ENCODE results near the gene HSD3B1.

The HSD3B1 gene

GRCh38 chr1:119475866-119476439 is 31.1 kb upstream of the HSD3B1 start:
- Histone ChIP-seq H2BK5ac (ENCODE audit: low read length) (no peak overlapping the region), H4K8ac (ENCODE audit: low read depth, low read length) (no peak overlapping the region), H3K4me1 (ENCODE audit: control insufficient read depth in 2 of 2, insufficient read depth in 1 of 2, low read depth in 1 of 2, low read length in 2 of 2) (peaks cover 0 to 3% of the 10 kb centered on the region in 2 donors), H3K4me3 (ENCODE audit: low read length in 2 of 2) (no peak overlapping the region), H3K9me3 (replicated peaks in 1 of 2; ENCODE audit: control insufficient read depth in 2 of 2, insufficient read depth in 1 of 2, low read depth in 1 of 2, low read length in 2 of 2) (no peaks in the 10 kb centered on the region), H3K36me3 (replicated peaks in 1 of 2; ENCODE audit: control insufficient read depth in 2 of 2, insufficient read depth in 2 of 2, low read length in 2 of 2) (no peaks in the 10 kb centered on the region), H3K14ac (ENCODE audit: low read length) (no peak overlapping the region), H2BK15ac (ENCODE audit: low read length) (no peak overlapping the region), H2AFZ (ENCODE audit: low read length) (peak overlapping the region; percentile 42), H2BK120ac (ENCODE audit: low read depth, low read length) (no peak overlapping the region), H3K4me2 (ENCODE audit: insufficient read depth, low read length, poor library complexity, severe bottlenecking) (no peak overlapping the region), H2AK5ac (ENCODE audit: low read depth, low read length) (no peak overlapping the region), H3K27me3 (ENCODE audit: control insufficient read depth in 3 of 3, insufficient read depth in 3 of 3, low read depth in 1 of 3, low read length in 3 of 3) (peaks cover 0 to 10% (median 0%) of the 10 kb centered on the region in 3 experiments), H3K23ac (ENCODE audit: low read depth, low read length, poor library complexity) (no peak overlapping the region), H3K18ac (ENCODE audit: low read length) (no peak overlapping the region), H3K9ac (ENCODE audit: low read depth, low read length, poor library complexity) (no peak overlapping the region), H4K91ac (ENCODE audit: low read depth, low read length, poor library complexity) (no peak overlapping the region), H3K79me1 (ENCODE audit: low read depth, low read length) (no peaks in the 10 kb centered on the region), H3K4ac (ENCODE audit: low read length) (no peak overlapping the region), H2BK12ac (ENCODE audit: low read length) (no peak overlapping the region), H3K27ac (replicated peaks; ENCODE audit: low read length) (no peak overlapping the region)
- DNase-seq (ENCODE audit: low spot score) = peak; percentile 37
- no CpG with 5 or more reads among the region's 9 CpGs for WGBS, 2 donors (ENCODE audit: extremely low coverage in 2 of 2, insufficient read length in 2 of 2, insufficient replicate concordance in 1 of 2)

GRCh38 chr1:119477710-119478109 is 29.3 kb upstream of the HSD3B1 start:
- Histone ChIP-seq H3K14ac (ENCODE audit: low read length) (no peak overlapping the region), H3K27me3 (ENCODE audit: control insufficient read depth in 3 of 3, insufficient read depth in 3 of 3, low read depth in 1 of 3, low read length in 3 of 3) (peaks cover 0 to 3% (median 0%) of the 10 kb centered on the region in 3 experiments), H3K27ac (replicated peaks; ENCODE audit: low read length) (no peak overlapping the region), H3K4me3 (ENCODE audit: low read length in 2 of 2) (no peak overlapping the region), H4K8ac (ENCODE audit: low read depth, low read length) (no peak overlapping the region), H3K4me2 (ENCODE audit: insufficient read depth, low read length, poor library complexity, severe bottlenecking) (no peak overlapping the region), H2BK120ac (ENCODE audit: low read depth, low read length) (no peak overlapping the region), H3K36me3 (replicated peaks in 1 of 2; ENCODE audit: control insufficient read depth in 2 of 2, insufficient read depth in 2 of 2, low read length in 2 of 2) (no peaks in the 10 kb centered on the region), H3K18ac (ENCODE audit: low read length) (no peak overlapping the region), H3K4me1 (ENCODE audit: control insufficient read depth in 2 of 2, insufficient read depth in 1 of 2, low read depth in 1 of 2, low read length in 2 of 2) (peaks cover 0 to 3% of the 10 kb centered on the region in 2 donors), H3K23ac (ENCODE audit: low read depth, low read length, poor library complexity) (no peak overlapping the region), H2AFZ (ENCODE audit: low read length) (no peak overlapping the region), H3K9me3 (replicated peaks in 1 of 2; ENCODE audit: control insufficient read depth in 2 of 2, insufficient read depth in 1 of 2, low read depth in 1 of 2, low read length in 2 of 2) (no peaks in the 10 kb centered on the region), H4K91ac (ENCODE audit: low read depth, low read length, poor library complexity) (no peak overlapping the region), H3K79me1 (ENCODE audit: low read depth, low read length) (no peaks in the 10 kb centered on the region), H3K9ac (ENCODE audit: low read depth, low read length, poor library complexity) (no peak overlapping the region), H2BK15ac (ENCODE audit: low read length) (no peak overlapping the region), H2AK5ac (ENCODE audit: low read depth, low read length) (no peak overlapping the region), H2BK5ac (ENCODE audit: low read length) (no peak overlapping the region), H3K4ac (ENCODE audit: low read length) (no peak overlapping the region), H2BK12ac (ENCODE audit: low read length) (no peak overlapping the region)
- DNase-seq (ENCODE audit: low spot score) = no peak
- WGBS, 2 donors (ENCODE audit: extremely low coverage in 2 of 2, insufficient read length in 2 of 2, insufficient replicate concordance in 1 of 2) = no CpG with 5 or more reads among the region's 5 CpGs

DNA sequence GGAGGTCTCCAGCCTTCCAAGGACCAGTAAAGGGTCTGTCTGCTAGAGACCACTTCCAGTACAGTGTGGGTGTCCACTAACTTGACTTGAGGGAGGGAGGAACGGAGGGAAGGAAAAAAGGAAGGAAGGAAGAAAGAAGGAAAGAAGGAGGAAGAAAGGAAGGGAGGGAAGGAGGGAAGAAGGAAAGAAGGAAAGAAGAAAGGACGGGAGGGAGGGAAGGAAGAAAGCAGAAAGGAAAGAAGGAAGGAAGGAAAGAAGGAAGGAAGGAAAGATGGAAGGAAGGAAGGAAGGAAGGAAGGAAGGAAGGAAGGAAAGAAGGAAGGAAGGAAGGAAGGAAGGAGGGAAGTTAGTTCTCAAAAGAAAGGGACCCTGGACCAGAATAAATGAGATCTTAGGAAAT is 26.8 kb upstream of the HSD3B1 start:
- Histone ChIP-seq H2BK15ac (ENCODE audit: low read length) (no peak overlapping the region), H3K9ac (ENCODE audit: low read depth, low read length, poor library complexity) (no peak overlapping the region), H2BK5ac (ENCODE audit: low read length) (no peak overlapping the region), H3K14ac (ENCODE audit: low read length) (no peak overlapping the region), H3K9me3 (replicated peaks in 1 of 2; ENCODE audit: control insufficient read depth in 2 of 2, insufficient read depth in 1 of 2, low read depth in 1 of 2, low read length in 2 of 2) (no peaks in the 10 kb centered on the region), H3K4me1 (ENCODE audit: control insufficient read depth in 2 of 2, insufficient read depth in 1 of 2, low read depth in 1 of 2, low read length in 2 of 2) (peaks cover 0 to 3% of the 10 kb centered on the region in 2 donors), H2AFZ (ENCODE audit: low read length) (no peak overlapping the region), H3K4me2 (ENCODE audit: insufficient read depth, low read length, poor library complexity, severe bottlenecking) (no peak overlapping the region), H3K23ac (ENCODE audit: low read depth, low read length, poor library complexity) (no peak overlapping the region), H3K27ac (replicated peaks; ENCODE audit: low read length) (no peak overlapping the region), H3K79me1 (ENCODE audit: low read depth, low read length) (no peaks in the 10 kb centered on the region), H2BK120ac (ENCODE audit: low read depth, low read length) (no peak overlapping the region), H4K91ac (ENCODE audit: low read depth, low read length, poor library complexity) (no peak overlapping the region), H3K36me3 (replicated peaks in 1 of 2; ENCODE audit: control insufficient read depth in 2 of 2, insufficient read depth in 2 of 2, low read length in 2 of 2) (no peaks in the 10 kb centered on the region), H2AK5ac (ENCODE audit: low read depth, low read length) (no peak overlapping the region), H3K4me3 (ENCODE audit: low read length in 2 of 2) (no peak overlapping the region), H3K27me3 (ENCODE audit: control insufficient read depth in 3 of 3, insufficient read depth in 3 of 3, low read depth in 1 of 3, low read length in 3 of 3) (no peaks in the 10 kb centered on the region), H3K18ac (ENCODE audit: low read length) (no peak overlapping the region), H2BK12ac (ENCODE audit: low read length) (no peak overlapping the region), H3K4ac (ENCODE audit: low read length) (no peak overlapping the region), H4K8ac (ENCODE audit: low read depth, low read length) (no peak overlapping the region)
- DNase-seq (ENCODE audit: low spot score) = no peak
- no CpG with 5 or more reads among the region's 2 CpGs for WGBS, 2 donors (ENCODE audit: extremely low coverage in 2 of 2, insufficient read length in 2 of 2, insufficient replicate concordance in 1 of 2)

DNA sequence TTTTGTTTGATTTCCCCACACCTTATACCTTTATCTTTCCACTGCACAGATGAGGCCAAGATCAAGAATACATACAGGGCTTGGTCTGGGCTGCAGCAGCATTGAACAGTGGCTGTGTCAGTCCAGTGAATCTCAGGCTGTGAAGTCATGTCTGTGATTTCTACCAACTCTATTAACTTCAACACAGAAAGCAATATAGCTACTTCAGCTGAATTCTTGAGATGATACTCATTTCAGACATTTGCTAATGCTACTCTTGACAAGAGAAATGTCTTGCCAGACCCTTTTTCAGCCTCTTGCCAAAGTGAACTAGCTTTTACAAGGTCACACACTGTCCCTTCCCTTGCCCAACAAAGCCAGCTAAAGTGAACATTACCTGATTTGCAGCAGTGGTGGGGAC is 25.1 kb upstream of the HSD3B1 start:
- no peak overlapping the region for H3K4me3 ChIP-seq (ENCODE audit: low read length in 2 of 2)
- no peaks in the 10 kb centered on the region for H3K36me3 ChIP-seq (replicated peaks in 1 of 2; ENCODE audit: control insufficient read depth in 2 of 2, insufficient read depth in 2 of 2, low read length in 2 of 2)
- H3K79me1 ChIP-seq (ENCODE audit: low read depth, low read length) = no peaks in the 10 kb centered on the region
- no peak overlapping the region for H3K23ac ChIP-seq (ENCODE audit: low read depth, low read length, poor library complexity)
- no peak overlapping the region for H2BK12ac ChIP-seq (ENCODE audit: low read length)
- no peak overlapping the region for H3K14ac ChIP-seq (ENCODE audit: low read length)
- H2BK120ac ChIP-seq (ENCODE audit: low read depth, low read length) = no peak overlapping the region
- H3K4ac ChIP-seq (ENCODE audit: low read length) = no peak overlapping the region
- H3K18ac ChIP-seq (ENCODE audit: low read length) = no peak overlapping the region
- H3K4me1 ChIP-seq (ENCODE audit: control insufficient read depth in 2 of 2, insufficient read depth in 1 of 2, low read depth in 1 of 2, low read length in 2 of 2) = no peaks in the 10 kb centered on the region
- DNase-seq (ENCODE audit: low spot score) = no peak
- no peak overlapping the region for H3K4me2 ChIP-seq (ENCODE audit: insufficient read depth, low read length, poor library complexity, severe bottlenecking)
- no peak overlapping the region for H3K9ac ChIP-seq (ENCODE audit: low read depth, low read length, poor library complexity)
- no peaks in the 10 kb centered on the region for H3K9me3 ChIP-seq (replicated peaks in 1 of 2; ENCODE audit: control insufficient read depth in 2 of 2, insufficient read depth in 1 of 2, low read depth in 1 of 2, low read length in 2 of 2)
- no peak overlapping the region for H4K8ac ChIP-seq (ENCODE audit: low read depth, low read length)
- H2BK15ac ChIP-seq (ENCODE audit: low read length) = no peak overlapping the region
- no peak overlapping the region for H3K27ac ChIP-seq (replicated peaks; ENCODE audit: low read length)
- no peak overlapping the region for H2AFZ ChIP-seq (ENCODE audit: low read length)
- no peak overlapping the region for H2BK5ac ChIP-seq (ENCODE audit: low read length)
- H3K27me3 ChIP-seq (ENCODE audit: control insufficient read depth in 3 of 3, insufficient read depth in 3 of 3, low read depth in 1 of 3, low read length in 3 of 3) = no peaks in the 10 kb centered on the region
- H4K91ac ChIP-seq (ENCODE audit: low read depth, low read length, poor library complexity) = no peak overlapping the region
- H2AK5ac ChIP-seq (ENCODE audit: low read depth, low read length) = no peak overlapping the region
